CD8-positive, alpha-beta memory T cell (primary cell): ENCODE data around the gene GNAL. TPM values are rescaled to one million over a fixed set of nuclear protein-coding genes. Genes with fewer than 3 reads are reported as not detected.
A peak's percentile ranks its signal among the peaks of the same experiment; 100 is the strongest.

Source experiments
- CTCF ChIA-PET: fragments of 350-600 bp; sonication (Branson Sonifier 250); formaldehyde crosslinking; loops from one replicate; lab custom pipeline; 2021; ENCODE audit warnings: antibody characterized with exemption; lab: Charles Lee
- POLR2A ChIA-PET: fragments of 350-600 bp; sonication (Branson Sonifier 250); formaldehyde crosslinking; loops from one replicate; lab custom pipeline; 2021; ENCODE audit warnings: antibody characterized with exemption; lab: Charles Lee
- DNase-seq, 5 donors: peaks; one replicate each; pipeline versions ENCODE4 v3.0.0 to v3.0.0-alpha.2; 2020 to 2022; ENCODE audit warnings: mixed read lengths in 1 of 5
- H3K27ac ChIP-seq: one replicate; pipeline ENCODE4 v1.7.0; 2013; ENCODE audit warnings: low read depth, mild to moderate bottlenecking, low read length, moderate library complexity
- H3K27me3 ChIP-seq: 2 replicates; pipeline ENCODE4 v1.7.0; 2013; ENCODE audit warnings: low read length, mild to moderate bottlenecking; ENCODE audit not compliant: insufficient read depth, poor library complexity, severe bottlenecking
- H3K36me3 ChIP-seq: 2 replicates; pipeline ENCODE4 v1.7.0; 2013; ENCODE audit warnings: mild to moderate bottlenecking, low read length, moderate library complexity; ENCODE audit not compliant: insufficient read depth
- H3K4me1 ChIP-seq: 2 replicates; pipeline ENCODE4 v1.7.0; 2013; ENCODE audit warnings: mild to moderate bottlenecking, low read length, moderate library complexity; ENCODE audit not compliant: insufficient read depth
- H3K4me3 ChIP-seq: 2 replicates; pipeline ENCODE4 v1.7.0; 2013; ENCODE audit warnings: mild to moderate bottlenecking, low read length
- H3K9me3 ChIP-seq: 2 replicates; pipeline ENCODE4 v1.7.0; 2013; ENCODE audit warnings: mild to moderate bottlenecking, low read length
- H3K27ac Mint-ChIP-seq, 8 donors: one replicate each; pipeline ENCODE4 v1.8.0; 2020 to 2021; ENCODE audit warnings: mixed read lengths in 8 of 8, mild to moderate bottlenecking in 6 of 8, inconsistent platforms in 3 of 8, moderate library complexity in 3 of 8
- H3K27me3 Mint-ChIP-seq, 2 donors: one replicate each; pipeline ENCODE4 v1.8.0; 2020 to 2021; ENCODE audit warnings: mixed read lengths in 2 of 2, mild to moderate bottlenecking in 1 of 2, moderate library complexity in 1 of 2
- H3K36me3 Mint-ChIP-seq, 3 donors: one replicate each; pipeline ENCODE4 v1.8.0; 2020 to 2021; ENCODE audit warnings: mixed read lengths in 3 of 3, inconsistent platforms in 1 of 3, mild to moderate bottlenecking in 1 of 3
- H3K4me1 Mint-ChIP-seq, 3 donors: one replicate each; pipeline ENCODE4 v1.8.0; 2020 to 2021; ENCODE audit warnings: mixed read lengths in 3 of 3, inconsistent platforms in 1 of 3, mild to moderate bottlenecking in 1 of 3
- H3K4me3 Mint-ChIP-seq, 7 donors: one replicate each; pipeline ENCODE4 v1.8.0; 2020 to 2021; ENCODE audit warnings: mixed read lengths in 7 of 7, mild to moderate bottlenecking in 6 of 7, moderate library complexity in 4 of 7, inconsistent platforms in 2 of 7
- H3K9me3 Mint-ChIP-seq, 5 donors: one replicate each; pipeline ENCODE4 v1.8.0; 2020 to 2022; ENCODE audit warnings: mixed read lengths in 5 of 5, mild to moderate bottlenecking in 3 of 5, moderate library complexity in 2 of 5, inconsistent platforms in 1 of 5
- polyA plus RNA-seq: library from polyadenylated mRNA; unstranded; fragments of 300-500 nt; fragmentation: Illumina TruSeq; gene quantifications from one replicate; pipeline ENCODE4 v1.2.3, GENCODE V29; 2021
- total RNA-seq, 2 experiments: library from RNA; stranded (reverse); gene quantifications; one replicate each; pipeline ENCODE4 v1.2.3, GENCODE V29; 2021

GNAL gene
- total and polyA plus RNA-seq, 3 experiments from 2014 or later, result 0.04 to 0.38 TPM; not detected in 1

- no peak for DNase-seq
Measured at GRCh38 chr18:11809895-11810294, 120.8 kb downstream of the GNAL start.

GRCh38 chr18:11810379-11810778 lies 121.3 kb downstream of the GNAL start:
- no peak overlapping the region for H3K27ac Mint-ChIP-seq
- peaks cover 6 to 34% of the 10 kb centered on the region in 2 donors for H3K27me3 Mint-ChIP-seq
- Histone ChIP-seq H3K27ac (no peak overlapping the region), H3K27me3 (no peaks in the 10 kb centered on the region), H3K4me1 (no peaks in the 10 kb centered on the region), H3K36me3 (no peaks in the 10 kb centered on the region), H3K9me3 (no peaks in the 10 kb centered on the region), H3K4me3 (no peak overlapping the region)
- no peaks in the 10 kb centered on the region for H3K4me1 Mint-ChIP-seq
- ChIA-PET POLR2A (no interaction called here), CTCF (no interaction called here)
- DNase-seq, result no peak
- no peaks in the 10 kb centered on the region for H3K9me3 Mint-ChIP-seq
- H3K4me3 Mint-ChIP-seq, result no peak overlapping the region
- no peaks in the 10 kb centered on the region for H3K36me3 Mint-ChIP-seq

More at GRCh38 chr18:11809895-11810294, 120.8 kb downstream of the GNAL start:
- Histone ChIP-seq H3K27ac (no peak overlapping the region), H3K27me3 (no peaks in the 10 kb centered on the region), H3K4me1 (no peaks in the 10 kb centered on the region), H3K4me3 (no peak overlapping the region), H3K36me3 (no peaks in the 10 kb centered on the region), H3K9me3 (no peaks in the 10 kb centered on the region)
- H3K4me1 Mint-ChIP-seq, result no peaks in the 10 kb centered on the region
- H3K36me3 Mint-ChIP-seq, result no peaks in the 10 kb centered on the region
- no peak overlapping the region for H3K27ac Mint-ChIP-seq
- no peak overlapping the region for H3K4me3 Mint-ChIP-seq
- H3K9me3 Mint-ChIP-seq, result no peaks in the 10 kb centered on the region
- H3K27me3 Mint-ChIP-seq, result peaks cover 5 to 31% of the 10 kb centered on the region in 2 donors
- CTCF ChIA-PET, result no interaction called here
- POLR2A ChIA-PET, result no interaction called here

DNA sequence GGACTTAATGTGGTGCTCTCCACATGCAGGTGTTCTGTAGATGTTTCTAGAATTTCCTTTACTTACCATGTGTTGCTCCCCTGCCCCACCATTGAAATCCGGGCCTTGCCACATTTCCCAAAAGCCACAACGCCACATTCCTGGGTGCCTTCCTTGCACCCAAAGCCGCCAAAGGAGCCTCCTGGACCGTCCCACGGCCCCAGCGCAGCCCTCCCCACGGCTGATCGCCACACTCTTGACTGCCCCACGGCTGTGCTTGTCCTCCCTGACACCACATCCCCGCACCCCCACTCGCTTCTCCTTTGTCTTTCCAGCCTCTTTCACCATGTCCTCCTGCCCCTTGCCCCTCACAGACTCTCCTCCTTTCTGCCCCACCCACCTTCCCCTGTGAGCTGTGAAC lies 121.9 kb downstream of the GNAL start:
- no peak overlapping the region for H3K4me3 Mint-ChIP-seq
- no peaks in the 10 kb centered on the region for H3K36me3 Mint-ChIP-seq
- CTCF ChIA-PET, result no interaction called here
- H3K36me3 ChIP-seq, result no peaks in the 10 kb centered on the region
- no peak overlapping the region for H3K4me3 ChIP-seq
- no peak overlapping the region for H3K27ac ChIP-seq
- H3K27me3 Mint-ChIP-seq, result peaks cover 6 to 36% of the 10 kb centered on the region in 2 donors
- H3K27me3 ChIP-seq, result no peaks in the 10 kb centered on the region
- POLR2A ChIA-PET, result no interaction called here
- H3K27ac Mint-ChIP-seq, result no peak overlapping the region
- H3K9me3 Mint-ChIP-seq, result no peaks in the 10 kb centered on the region
- no peak for DNase-seq
- no peaks in the 10 kb centered on the region for H3K4me1 ChIP-seq
- H3K4me1 Mint-ChIP-seq, result no peaks in the 10 kb centered on the region
- H3K9me3 ChIP-seq, result no peaks in the 10 kb centered on the region

DNA sequence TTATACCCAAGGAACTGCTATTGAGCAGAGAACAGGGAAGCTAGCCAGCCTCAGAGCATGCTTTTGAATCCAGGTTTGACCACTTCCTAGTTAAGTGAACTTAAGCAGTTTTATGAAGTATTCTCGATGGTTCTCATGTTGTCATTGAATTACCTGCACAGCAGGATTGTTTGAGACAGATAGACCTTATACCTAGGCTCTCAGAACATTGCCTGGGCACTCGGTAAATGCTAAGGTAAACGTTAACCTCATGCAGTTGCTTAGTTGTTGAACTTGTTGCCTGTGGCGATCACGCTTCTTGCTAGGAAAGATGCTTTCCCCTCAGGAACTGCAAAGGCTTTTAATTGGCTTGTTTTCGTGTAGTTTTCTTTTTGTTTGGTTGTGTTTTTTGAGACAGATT lies 128.2 kb downstream of the GNAL start:
- ChIA-PET CTCF (no interaction called here), POLR2A (no interaction called here)
- Histone ChIP-seq H3K9me3 (no peaks in the 10 kb centered on the region), H3K4me3 (no peak overlapping the region), H3K4me1 (no peaks in the 10 kb centered on the region), H3K27me3 (no peaks in the 10 kb centered on the region), H3K27ac (no peak overlapping the region), H3K36me3 (no peaks in the 10 kb centered on the region)
- no peaks in the 10 kb centered on the region for H3K4me1 Mint-ChIP-seq
- no peaks in the 10 kb centered on the region for H3K9me3 Mint-ChIP-seq
- no peak overlapping the region for H3K4me3 Mint-ChIP-seq
- no peak overlapping the region for H3K27ac Mint-ChIP-seq
- H3K27me3 Mint-ChIP-seq, result peaks cover 7 to 13% of the 10 kb centered on the region in 2 donors
- no peaks in the 10 kb centered on the region for H3K36me3 Mint-ChIP-seq
- DNase-seq, result no peak

DNA sequence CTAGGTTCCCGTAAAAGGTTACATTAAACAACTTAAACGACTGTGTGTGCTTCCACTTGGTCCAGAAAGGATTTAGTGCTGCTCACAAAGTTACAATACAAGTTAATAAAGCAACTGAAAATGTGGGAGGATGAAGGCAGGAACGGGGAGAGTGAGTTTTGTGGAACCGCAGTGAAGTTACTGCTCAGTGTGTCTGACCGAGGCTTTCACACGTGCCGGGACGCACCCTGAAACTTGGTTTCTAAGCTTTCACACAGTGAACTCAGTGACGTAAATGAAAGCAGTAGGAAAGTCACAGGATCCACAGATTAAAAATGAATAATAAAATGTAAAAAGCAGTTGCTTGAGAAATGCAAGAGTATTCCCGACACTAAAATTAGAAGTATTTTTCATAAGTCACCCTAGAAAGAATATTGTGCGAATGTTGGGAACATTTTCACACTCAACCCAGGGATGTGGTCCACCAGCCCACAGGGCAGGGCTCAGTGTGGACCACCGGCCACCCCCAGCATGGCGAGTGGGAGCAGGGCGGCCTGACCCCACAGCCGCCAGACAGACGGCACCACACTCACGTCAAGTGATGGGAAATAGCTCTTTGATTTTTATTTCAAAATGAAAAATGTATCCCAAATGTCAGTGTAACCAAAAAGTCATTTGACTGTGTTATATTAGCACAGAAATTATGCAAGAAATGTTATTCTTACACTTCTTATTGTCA lies 129.6 kb downstream of the GNAL start:
- no peaks in the 10 kb centered on the region for H3K36me3 ChIP-seq
- no peak overlapping the region for H3K27ac ChIP-seq
- H3K9me3 ChIP-seq, result no peaks in the 10 kb centered on the region
- Mint-ChIP-seq H3K27ac (peak overlapping the region in 1 of 8 donors; percentile 85), H3K4me3 (no peak overlapping the region), H3K27me3 (peaks cover 9 to 17% of the 10 kb centered on the region in 2 donors), H3K9me3 (no peaks in the 10 kb centered on the region), H3K36me3 (no peaks in the 10 kb centered on the region), H3K4me1 (no peaks in the 10 kb centered on the region)
- ChIA-PET POLR2A (no interaction called here), CTCF (no interaction called here)
- no peak overlapping the region for H3K4me3 ChIP-seq
- DNase-seq, result no peak
- no peaks in the 10 kb centered on the region for H3K4me1 ChIP-seq
- H3K27me3 ChIP-seq, result no peaks in the 10 kb centered on the region

DNA sequence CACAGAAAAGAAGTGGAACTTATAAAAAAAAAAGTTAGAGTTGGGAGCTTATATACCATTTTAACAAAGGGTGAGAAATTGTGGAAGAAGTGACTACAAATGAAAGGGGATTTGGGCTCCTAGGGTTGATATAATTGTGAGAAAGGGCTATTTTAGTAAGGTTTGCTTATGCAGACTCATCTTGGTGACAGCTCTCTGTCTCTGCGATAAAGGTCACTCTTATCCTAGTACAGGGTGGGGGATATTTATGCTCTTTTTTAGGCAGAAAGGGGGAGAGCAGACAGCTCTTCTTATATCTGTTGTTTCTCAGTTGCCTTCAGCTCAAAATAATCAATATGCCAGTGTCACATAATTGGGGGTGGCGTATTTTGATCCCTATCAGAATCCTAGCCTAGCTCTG lies 130.9 kb downstream of the GNAL start:
- no peaks in the 10 kb centered on the region for H3K9me3 Mint-ChIP-seq
- H3K4me3 ChIP-seq, result no peak overlapping the region
- CTCF ChIA-PET, result no interaction called here
- no peak overlapping the region for H3K27ac Mint-ChIP-seq
- no peak overlapping the region for H3K27ac ChIP-seq
- no peaks in the 10 kb centered on the region for H3K27me3 ChIP-seq
- no peaks in the 10 kb centered on the region for H3K36me3 Mint-ChIP-seq
- H3K4me1 ChIP-seq, result no peaks in the 10 kb centered on the region
- POLR2A ChIA-PET, result no interaction called here
- peaks cover 3 to 17% of the 10 kb centered on the region in 2 donors for H3K27me3 Mint-ChIP-seq
- H3K4me1 Mint-ChIP-seq, result no peaks in the 10 kb centered on the region
- H3K9me3 ChIP-seq, result no peaks in the 10 kb centered on the region
- no peak overlapping the region for H3K4me3 Mint-ChIP-seq
- no peaks in the 10 kb centered on the region for H3K36me3 ChIP-seq
- DNase-seq, result no peak

DNA sequence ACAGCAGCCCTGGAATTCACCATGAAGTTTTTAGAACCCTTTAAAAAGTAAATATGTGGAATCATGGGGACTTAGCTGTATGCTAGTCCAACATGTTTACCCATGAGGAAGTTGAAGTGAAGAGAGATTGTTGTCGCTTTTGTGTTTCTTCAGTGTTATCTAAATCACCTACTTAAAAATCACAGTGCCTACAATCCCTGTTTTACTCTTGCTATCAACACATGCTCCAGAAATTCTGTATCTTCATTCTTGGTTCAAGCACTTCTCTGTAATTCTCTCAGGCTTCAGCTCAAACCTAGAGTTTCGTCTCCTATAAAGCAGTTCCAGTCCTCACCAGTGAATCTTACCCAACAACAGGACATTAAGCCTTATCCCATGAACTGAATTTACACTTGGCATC lies 131.6 kb downstream of the GNAL start:
- CTCF ChIA-PET, result no interaction called here

DNA sequence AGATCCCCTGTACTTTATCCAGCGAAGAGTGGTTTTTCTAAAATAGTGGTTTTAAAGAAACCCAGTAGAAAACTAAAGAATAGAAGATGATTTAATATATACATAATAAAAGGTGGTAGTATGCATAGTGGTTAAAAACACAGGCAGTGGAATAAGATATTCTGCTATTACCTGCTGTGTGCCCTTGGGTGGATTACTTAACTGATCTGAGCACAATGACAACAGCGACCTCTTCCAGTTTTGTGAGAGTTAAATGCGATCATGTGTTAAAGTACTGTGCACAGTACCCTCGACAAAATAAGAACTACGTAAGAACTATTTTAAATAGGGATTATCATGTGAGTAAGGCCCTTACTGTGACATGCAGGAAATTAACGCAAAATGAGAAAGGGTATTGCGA lies 132.1 kb downstream of the GNAL start:
- Histone ChIP-seq H3K4me1 (no peaks in the 10 kb centered on the region), H3K9me3 (no peaks in the 10 kb centered on the region), H3K27ac (no peak overlapping the region), H3K4me3 (no peak overlapping the region), H3K27me3 (no peaks in the 10 kb centered on the region), H3K36me3 (no peaks in the 10 kb centered on the region)
- H3K27me3 Mint-ChIP-seq, result peaks cover 3 to 10% of the 10 kb centered on the region in 2 donors
- H3K9me3 Mint-ChIP-seq, result no peaks in the 10 kb centered on the region
- H3K27ac Mint-ChIP-seq, result no peak overlapping the region
- POLR2A ChIA-PET, result no interaction called here
- no peaks in the 10 kb centered on the region for H3K4me1 Mint-ChIP-seq
- CTCF ChIA-PET, result no interaction called here
- H3K4me3 Mint-ChIP-seq, result no peak overlapping the region
- DNase-seq, result no peak
- no peaks in the 10 kb centered on the region for H3K36me3 Mint-ChIP-seq

More for the DNA sequence above, 131.6 kb downstream of the GNAL start:
- DNase-seq, result no peak
- no peaks in the 10 kb centered on the region for H3K4me1 ChIP-seq
- no peaks in the 10 kb centered on the region for H3K9me3 ChIP-seq
- no peak overlapping the region for H3K4me3 ChIP-seq
- POLR2A ChIA-PET, result no interaction called here
- Mint-ChIP-seq H3K4me3 (no peak overlapping the region), H3K9me3 (no peaks in the 10 kb centered on the region), H3K36me3 (no peaks in the 10 kb centered on the region), H3K27ac (no peak overlapping the region), H3K4me1 (no peaks in the 10 kb centered on the region), H3K27me3 (peaks cover 3 to 14% of the 10 kb centered on the region in 2 donors)
- H3K27me3 ChIP-seq, result no peaks in the 10 kb centered on the region
- no peak overlapping the region for H3K27ac ChIP-seq
- H3K36me3 ChIP-seq, result no peaks in the 10 kb centered on the region
